HG02885 (cell line): ENCODE data around the gene DOCK4.

ENCODE experiments used
- ATAC-seq: cut with Tn5 transposase; IDR thresholded peaks from one replicate; pipeline ENCODE4 v1.9.1; 2021; ENCODE audit warnings: mild to moderate bottlenecking; ENCODE audit not compliant: unreplicated experiment, poor library complexity

The DOCK4 gene

GRCh38 chr7:111762211-111762610, 444.0 kb downstream of the DOCK4 start:
- ATAC-seq = no peak

DNA sequence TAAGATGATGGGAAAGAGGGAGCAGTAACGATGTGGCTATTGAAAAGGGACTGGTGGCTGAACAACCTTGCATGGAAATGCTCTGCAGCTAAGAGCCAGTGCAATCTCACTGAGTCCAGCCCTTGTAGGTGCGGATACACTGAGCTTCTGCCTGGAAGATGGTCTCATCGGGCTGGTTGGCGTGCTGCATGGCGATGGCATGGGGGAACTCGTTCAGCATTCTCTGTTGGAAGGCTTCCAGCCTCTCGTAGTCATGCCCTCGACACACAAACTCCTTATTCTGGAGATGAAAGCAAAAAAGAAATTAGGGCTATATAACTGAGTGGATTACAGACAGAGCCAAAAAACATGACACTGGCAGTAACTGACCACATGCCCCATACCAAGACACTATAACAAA, 446.2 kb downstream of the DOCK4 start:
- ATAC-seq = no peak

GRCh38 chr7:111758332-111758731, 447.9 kb downstream of the DOCK4 start:
- ATAC-seq = no peak

DNA sequence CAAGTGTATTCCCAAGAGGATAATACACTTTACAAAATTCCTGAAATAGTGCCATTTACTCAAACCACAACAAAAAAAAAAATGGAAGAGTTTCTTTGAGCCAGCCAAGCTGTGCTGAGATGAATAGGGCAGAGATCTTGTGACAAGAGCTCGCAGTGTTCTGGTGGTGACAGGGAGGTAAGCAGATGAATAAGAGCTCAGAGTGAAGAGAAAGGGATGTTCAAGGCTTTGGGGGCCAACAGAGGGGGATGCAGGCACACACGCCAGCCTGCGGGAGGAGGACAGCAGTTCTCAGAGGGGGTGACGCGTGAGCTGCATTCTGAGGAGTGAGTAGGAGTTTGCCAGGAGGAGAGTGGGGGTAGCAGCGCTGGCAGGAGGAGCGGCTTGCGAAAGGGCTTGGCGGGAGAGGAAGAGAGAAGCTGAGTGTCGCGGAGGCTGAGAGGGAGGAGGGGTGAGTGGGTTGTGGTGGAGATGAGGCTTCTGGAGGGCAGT, 449.5 kb downstream of the DOCK4 start:
- no peak for ATAC-seq

- no peak for ATAC-seq
Measured at GRCh38 chr7:111755383-111755782, 450.8 kb downstream of the DOCK4 start.

- no peak for ATAC-seq
Measured at GRCh38 chr7:111753968-111754367, 452.2 kb downstream of the DOCK4 start.

DNA sequence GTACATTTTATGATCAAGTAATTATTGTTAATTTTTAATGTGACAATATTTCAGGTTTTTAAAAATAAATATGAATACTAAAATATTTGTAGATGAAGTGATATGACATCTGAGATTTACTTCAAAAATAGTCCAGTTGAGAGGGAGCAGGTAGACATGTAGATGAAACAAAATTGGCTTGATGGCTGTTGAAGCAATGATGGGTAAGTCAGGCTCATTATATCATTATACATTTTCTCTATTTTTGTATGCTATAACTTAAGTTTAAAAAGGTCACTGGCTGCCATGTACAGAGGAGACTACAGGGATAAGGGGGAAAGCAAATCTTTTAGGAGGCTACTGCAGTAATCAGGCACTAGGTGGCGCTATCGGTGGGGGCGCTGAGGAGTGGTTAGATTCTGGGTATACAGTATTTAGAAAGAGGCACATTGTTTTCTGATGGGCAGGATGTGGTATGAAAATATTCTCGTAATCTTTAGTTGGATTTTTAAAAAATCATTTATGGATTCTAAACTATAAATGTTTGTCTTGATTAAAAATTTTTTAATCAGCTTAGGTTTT, 454.1 kb downstream of the DOCK4 start:
- ATAC-seq = peak; percentile 90

- ATAC-seq = no peak
Measured at GRCh38 chr7:111750878-111751277, 455.3 kb downstream of the DOCK4 start.

DNA sequence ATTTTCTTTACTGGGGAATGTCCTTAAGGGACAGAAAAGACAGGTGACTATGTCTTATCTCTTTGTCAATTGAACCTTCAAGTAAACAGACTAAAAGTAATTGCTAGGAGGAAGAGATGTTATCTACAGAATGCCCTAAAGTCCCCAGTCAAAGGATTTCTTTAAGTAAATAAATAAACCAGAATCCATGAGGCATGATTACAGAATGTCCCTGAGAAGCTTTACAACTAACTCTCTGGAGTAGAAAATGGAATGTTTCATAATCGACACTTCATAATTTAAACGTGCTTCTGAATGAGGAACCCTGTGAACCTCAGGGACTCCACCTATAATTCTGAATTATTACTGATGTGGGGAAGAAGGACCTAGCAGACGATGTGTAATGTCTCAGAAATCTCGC, 456.0 kb downstream of the DOCK4 start:
- ATAC-seq = no peak

DNA sequence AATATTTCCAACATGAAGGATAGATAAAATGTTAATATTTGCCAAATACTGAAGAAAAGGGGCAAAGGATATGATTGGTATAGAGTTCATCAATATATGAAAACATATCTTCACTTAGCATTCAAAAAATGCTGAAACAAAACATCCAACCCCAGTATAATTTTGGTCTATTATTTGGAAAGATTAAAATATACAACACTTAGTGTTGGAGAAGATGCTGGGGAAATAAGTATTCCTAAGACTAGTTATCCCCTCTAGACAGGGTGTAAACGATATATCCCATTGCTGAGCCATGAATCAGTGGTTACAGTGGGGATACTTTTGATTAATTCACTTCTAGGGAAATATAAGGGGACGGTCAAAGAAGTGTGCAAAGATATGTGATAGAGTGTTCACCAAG, 456.6 kb downstream of the DOCK4 start:
- no peak for ATAC-seq

GRCh38 chr7:111747718-111748117, 458.5 kb downstream of the DOCK4 start:
- ATAC-seq = no peak

DNA sequence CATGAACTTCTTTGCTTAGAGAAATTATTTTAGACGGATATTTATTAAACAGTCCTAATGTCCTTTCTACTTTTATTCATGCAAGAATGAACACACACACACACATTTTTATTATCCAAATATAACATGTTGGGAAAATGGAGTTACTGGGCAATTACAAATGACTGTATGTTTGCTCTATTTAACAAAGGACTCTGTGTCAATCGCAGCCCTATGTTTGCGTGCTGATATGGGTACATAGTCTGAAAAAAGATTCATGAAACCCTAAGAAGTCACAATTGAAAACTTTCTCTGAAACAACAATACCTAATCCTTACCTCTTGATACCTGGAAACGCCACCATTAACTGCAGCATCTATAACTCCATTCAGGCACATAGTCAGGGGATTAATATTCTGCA, 459.2 kb downstream of the DOCK4 start:
- ATAC-seq = no peak

DNA sequence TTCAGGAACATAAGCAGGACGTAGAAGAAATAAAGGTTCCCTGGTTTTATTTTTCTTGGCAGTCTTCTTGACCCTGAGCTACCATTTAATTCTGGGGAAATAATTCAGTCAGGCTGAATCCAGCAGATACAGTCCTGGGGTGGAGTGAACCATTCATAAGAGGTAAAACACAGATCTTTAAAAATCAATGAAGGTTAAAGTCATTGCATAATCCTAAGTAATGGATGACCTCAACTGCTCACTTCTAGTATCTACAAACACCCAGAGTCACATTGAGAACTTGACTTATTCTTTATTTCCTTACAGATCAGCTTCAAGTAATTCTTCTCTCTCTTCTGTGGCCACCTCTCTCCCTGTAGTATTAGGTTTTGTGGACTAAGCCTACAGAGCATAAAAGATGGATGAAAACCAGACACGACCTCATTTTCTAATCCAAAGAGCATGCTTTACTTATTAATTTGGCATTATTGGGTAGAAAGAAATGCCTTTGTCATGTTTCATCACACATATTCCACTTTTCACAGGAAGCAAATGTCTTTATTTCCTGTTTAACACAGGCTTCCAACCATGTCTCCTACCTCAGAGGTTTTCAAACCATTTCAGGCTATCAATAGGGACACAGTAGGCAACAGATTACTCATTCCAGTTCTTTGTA, 461.6 kb downstream of the DOCK4 start:
- ATAC-seq = no peak

GRCh38 chr7:111743244-111743847, 462.9 kb downstream of the DOCK4 start:
- ATAC-seq = no peak

DNA sequence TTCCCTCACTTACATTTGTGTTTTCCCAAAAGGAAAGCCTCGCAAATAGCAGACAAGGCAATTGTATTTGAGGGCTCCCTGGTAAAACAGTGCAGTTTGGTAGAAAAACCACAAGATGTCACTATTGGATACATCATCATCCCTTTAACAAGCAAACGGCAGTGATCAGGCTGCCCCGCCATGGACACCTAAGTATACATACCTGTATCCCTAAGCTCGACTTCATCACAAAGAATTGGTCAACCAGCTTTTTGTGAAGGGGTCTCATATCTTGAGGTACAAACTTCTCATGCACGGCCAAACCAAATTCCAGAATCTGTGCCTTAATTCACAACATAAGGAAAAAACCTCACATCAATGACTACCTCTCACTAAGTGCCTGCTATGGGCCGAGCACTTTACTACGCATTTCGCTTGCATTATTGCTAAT, 464.4 kb downstream of the DOCK4 start:
- ATAC-seq = peak; percentile 97

DNA sequence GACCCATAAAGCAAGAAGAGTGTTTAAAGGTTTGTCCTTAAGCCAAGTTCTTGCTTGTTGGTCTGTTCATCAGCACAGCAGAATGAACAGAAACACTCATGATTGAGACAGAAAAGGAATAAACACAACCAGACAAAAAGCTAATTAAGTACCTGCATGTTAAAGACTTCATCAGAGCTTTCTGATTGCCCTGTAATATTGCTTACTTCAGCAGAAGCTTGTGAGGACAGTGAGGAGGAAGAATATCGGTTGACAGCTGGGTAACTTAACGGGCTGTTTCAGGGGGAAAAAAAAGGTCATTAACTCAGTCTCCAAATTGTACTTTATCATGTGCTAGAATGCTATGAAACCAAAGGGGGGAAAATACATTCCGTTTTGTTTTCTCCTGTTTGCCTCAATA, 465.3 kb downstream of the DOCK4 start:
- no peak for ATAC-seq

DNA sequence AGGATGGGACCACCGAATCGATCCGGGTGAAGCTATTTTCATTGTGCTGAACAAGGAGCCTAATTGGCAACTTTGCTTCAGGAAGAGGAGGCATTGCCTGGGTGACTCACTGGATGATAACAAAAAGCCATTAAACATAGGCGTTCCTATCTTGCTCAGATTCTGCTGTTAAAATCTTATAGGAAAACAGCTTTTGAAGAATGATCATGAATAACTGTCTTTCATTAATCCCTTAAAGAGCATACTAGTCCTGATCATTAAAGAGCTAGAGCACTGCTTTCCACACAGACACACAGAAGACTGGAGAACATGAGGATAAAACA, 469.7 kb downstream of the DOCK4 start:
- no peak for ATAC-seq

DNA sequence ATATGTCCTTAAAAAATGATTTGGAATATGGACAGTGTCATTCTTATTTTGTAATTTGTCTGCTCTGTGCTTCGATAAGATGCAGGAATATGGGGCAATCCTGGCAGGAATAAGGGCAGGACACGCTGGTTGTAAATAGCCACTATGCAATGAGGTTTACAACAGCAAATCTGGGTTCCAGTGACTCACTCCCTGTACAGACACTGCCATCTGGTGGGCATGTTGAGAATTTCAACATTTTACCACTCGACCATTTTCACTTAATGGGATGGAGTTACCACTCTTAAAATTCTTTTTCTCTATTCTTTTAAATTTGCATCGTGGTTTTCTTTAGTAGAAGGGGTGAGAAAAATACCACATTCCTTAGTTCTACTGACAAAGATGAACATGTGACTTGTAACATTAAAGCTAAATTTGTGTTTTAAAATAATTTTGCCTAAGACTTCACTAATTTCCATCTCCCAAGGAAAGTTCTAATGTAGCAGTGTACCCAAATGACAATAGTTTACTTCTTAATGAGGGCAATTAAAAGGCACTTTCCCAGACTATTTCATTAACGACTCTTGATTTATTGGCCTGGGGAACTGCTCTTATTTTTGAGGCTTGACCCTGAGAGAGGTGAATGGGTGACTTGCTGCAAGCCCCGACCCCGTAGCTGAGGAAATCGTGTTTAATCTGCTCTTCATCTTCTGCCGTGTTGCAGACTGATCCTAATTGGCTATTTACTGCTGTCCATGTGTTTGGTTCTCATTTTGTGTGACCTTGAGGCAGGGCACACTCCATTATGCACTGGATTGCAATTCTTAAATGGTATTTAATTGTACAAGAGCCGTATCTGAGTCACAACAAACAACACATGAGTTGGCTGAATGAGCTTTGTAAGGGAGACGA, 470.3 kb downstream of the DOCK4 start:
- peak; percentile 75 for ATAC-seq

DNA sequence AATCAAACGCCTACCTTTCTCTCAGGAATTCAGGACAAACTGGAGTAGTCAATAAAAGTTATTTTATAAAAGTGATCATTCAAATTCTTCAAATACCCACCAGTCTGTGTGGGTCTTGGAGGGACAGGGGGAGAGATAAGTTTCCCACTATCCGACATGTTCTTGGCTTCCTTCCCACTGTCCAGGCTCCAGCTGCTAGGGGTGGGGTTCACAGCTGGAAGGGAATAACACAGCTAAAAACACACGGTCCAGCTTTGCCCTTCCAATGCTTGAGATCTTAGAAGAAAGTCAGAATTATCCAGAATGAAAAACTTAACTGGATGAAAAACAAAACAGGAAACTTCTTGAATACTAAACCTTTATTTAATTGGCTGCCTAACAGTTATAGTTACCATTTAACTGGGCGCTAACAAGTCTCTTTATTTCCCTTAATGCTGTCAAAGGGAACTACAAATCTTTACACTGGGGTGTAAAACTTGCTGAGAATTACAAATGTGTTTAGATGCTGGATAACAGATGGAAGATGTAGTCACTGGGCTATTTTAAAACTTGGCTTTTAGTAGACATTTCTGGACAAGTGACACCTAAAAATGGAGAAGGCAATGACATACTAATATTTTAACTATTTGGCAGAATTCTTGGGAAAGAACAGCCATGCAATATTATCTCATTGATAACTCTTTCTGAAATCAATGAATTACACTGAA, 471.1 kb downstream of the DOCK4 start:
- no peak for ATAC-seq

DNA sequence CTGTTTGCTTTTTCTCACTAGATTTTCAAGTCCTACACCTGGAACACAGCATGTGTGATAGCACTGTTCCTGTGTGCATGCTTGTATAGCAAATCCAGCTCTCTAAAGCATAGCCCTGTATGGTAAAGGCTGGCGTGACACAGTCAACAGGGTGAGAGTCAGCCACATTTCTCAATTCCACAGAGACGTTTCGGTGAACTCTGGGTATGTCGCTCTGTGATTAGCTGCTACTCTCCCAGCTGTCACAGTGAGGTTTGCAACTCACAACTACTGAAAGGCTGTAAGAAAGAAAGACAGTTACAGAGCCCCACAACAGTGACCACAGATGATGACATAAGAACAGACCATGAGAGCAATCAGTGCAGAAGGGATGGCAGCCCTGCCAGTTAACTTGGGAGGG, 473.3 kb downstream of the DOCK4 start:
- no peak for ATAC-seq
